Measurements from ENCODE around the gene HOXA3.

Gene HOXA3

GRCh38 chr7:27142580-27143022, 9.8 kb downstream of the HOXA3 start:
- no peak for DNase-seq

DNA sequence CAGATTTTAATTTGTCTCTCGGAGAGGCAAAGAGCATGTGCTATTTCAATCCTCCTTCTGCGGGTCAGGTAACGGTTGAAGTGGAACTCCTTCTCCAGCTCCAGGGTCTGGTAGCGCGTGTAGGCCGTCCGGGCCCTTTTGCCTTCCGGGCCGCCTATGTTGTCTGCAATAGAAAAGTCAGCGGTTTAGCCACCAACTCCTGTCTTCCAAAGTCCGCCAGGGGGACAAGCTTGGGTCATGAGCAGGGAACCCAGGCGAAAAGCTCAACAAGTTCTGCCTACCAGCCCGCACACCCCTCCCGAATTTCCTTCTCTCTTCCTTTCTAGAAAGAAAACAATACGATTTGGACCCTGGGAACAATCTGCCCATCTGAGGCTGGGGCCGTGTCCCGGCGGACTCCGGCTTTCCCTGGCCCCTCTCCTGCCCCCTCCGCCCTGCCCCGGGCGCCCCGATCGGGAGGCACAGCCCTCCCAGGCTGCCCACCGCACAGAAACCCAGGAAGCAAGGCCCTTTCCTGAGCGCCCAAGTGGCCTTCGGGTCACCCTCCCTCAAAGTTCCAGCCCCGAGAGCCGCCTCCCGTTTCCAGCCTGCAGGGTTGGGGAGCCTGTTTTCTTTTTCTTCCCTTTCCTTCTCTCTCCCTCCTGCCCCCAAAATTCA, 10.3 kb downstream of the HOXA3 start:
- no peak for DNase-seq

- DNase-seq, result no peak
Measured at GRCh38 chr7:27141137-27141922, 11.1 kb downstream of the HOXA3 start.

DNA sequence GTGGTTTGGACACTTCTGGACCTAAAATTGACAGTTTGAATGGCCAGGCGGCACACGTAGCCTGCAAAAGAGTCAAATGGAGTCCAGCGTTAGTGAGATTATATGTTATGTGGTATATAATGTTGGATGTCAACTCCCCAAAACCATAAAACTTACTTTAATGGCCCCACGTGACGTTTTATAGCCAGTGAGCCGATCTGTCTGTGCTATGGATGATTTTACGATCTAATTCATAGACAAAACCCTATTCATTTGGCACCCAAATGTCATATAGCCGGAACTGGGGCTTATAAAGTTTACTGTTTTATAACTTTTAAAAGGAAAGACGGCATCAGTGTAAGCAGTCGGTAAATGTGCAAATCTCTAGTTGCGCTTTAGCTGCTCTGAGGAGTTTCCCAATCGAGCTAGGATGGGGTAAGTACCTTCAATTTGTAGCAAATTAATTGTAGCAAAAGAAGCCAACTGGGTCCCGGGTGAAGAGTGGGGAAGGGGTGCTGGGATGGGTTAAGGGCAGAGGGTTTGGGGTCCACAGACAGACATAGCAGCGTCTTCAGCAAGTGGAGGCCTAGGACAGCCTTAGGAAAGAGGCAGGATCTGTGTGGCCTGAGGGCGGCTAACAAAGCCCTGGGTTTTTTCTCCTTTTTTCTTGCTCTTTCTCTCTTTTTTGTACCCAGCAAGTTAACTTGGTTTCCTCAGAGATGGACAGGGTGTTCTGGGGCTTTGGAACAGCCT, 12.1 kb downstream of the HOXA3 start:
- no peak for DNase-seq

DNA sequence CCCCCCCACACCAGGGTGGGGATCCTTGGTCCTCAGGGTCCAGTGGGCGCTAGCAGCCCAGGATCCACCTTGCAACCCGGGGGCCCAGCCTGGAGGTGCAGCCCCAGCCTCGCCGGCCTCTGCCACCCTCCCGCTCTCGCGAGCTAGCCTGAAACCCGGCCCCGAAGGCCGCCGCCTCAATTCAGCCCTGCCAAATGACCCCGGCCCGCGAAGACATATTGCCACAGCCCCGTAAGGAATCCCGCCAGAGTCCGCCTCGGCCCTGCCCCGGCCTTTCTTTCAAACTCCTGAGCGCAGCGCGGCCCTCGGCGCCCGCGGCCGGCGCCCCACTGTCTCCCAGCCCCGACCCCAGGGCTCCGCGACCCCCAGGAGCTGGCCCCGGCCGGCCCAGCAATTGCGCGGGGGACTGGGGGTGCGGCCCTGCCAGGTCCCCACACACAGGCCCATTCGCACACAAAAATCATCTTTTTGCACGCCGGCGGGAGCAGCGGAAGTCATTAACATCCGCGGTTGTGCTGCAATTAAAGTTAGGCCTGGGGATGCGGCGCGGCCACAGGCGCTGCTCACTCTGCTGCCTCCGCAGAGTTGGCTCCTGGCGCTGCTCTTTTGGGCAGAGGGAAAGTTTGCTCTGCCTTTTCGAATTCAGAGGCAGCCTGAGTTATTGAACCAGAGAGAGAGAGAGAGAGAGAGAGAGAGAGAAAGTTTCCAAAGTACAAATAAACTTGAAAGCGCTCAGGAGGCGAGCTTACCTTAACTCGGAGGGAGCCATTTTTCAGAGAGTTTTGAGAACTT, 12.9 kb downstream of the HOXA3 start:
- no peak for DNase-seq

DNA sequence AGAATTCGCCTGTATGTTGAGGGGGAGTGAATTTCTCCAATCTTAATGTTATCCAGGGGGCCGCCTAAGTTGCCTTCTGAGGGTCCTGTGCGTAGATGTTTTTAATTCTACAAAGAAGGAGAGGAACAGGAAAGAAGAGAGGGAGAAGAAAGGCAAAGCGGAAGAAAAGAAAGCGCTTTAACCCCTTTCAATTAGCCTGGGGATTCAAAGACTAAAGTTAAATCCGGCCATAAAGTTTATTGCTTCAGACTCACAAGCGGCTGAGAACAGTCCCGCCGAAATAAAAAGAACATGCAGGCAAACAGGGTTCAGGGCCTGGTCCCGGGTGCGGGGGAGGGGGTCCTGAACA, 13.4 kb downstream of the HOXA3 start:
- no peak for DNase-seq

DNA sequence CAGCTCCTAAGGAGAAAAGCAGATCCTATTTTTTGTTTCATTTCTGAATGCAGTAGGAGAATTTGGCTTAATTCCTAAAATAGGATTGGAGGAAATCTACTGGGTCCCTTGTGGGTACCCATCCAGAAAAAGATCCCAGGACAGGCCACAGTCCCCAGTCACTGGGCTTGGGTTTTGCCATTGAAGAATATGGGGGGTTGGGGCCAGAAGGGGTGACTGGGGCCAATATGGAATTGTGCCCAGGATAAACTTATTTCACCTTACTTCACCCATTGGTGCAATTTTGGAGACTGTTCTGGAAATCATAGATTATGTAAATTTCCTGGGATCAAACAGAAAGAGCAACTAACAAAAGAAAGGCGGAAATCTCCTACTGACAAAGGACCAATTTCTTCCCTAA, 13.9 kb downstream of the HOXA3 start:
- no peak for DNase-seq

DNA sequence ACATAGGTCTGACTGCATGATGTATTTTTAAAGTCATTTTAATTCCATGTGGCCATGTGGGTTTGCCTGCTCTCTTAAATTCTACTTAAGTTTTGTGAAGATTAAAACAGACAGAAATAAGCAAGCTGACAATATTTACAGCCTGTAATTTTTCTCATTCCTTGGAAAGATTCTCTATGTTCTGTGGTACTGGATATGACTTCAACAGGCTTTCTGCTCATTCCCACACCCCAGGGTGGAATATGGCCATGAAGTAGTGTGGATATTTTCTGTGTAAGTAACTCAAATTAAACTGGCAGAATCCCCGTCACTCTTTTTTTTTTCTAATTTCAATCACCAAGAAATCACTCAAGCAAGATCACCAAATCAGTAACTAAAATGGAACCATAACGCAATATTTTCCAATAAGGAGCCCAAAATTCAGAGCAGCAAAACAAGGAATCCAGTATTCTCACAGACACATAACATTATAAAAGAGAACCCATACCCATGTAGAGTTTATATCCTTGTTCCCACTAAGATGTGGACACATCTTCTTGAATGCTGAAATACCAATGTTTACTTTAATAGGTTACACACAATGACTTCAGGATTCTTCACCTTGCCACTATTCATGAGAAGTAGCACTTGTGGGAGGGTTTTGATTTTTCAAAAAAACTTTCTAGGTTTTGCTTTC, 14.6 kb downstream of the HOXA3 start:
- DNase-seq, result no peak

GRCh38 chr7:27134392-27134791, 18.0 kb downstream of the HOXA3 start:
- no peak for DNase-seq

DNA sequence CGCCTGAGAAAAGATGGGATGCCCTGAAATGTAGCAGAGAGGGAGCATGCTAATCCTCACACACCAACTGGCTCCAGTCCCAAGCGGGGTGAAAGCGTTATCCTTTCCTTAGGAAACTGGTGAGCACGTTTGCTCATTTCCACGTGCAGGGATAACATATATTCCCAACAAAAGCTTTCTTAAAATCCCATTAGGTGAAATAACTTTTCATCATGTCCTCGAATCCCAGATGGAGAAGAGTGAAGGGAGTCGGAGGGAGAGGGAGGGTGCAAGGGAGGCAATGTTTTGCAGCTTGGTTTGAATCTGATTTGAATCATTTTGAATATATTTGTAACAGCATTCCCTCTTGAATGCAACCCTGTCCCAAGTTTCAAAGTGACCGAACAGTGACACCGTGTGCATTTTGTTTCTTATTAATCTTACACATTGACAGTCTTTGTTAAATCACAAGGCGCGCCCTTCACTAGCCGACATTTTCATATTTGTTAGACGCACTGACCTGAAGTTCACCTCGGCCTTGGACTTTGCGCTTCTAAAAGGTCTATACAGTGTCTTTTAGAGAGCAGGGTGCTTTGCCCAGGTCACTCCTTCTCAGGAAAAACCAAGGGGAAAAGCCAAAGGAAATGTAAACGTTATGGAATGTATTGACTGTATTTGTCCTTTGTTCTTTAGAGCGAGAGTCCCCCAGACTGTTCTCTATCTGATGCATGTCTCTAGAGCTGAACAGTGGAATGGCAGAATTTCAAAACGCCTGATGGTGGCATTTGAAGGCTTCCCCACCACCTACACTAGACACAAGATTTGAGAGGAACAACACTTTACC, 18.8 kb downstream of the HOXA3 start:
- DNase-seq, result no peak

- DNase-seq, result no peak
Measured at GRCh38 chr7:27132978-27133377, 19.4 kb downstream of the HOXA3 start.

DNA sequence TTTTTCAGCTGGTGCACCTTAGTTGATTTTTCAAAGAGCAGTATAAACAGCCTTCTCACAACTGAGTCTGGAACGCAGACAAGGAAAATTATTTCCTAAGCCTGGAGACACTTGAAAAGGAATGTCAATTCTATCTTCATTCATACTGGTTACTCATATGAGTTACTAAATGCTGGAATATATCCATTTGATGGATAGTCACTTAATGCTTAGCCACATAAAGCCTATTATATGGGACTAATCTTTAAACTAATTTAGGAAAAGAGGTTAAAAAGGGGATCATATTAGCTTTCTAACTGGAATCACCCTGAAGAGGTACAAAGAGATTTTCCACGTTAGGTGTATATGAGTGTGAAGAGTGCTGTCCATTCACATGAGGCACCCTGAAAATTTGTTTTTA, 20.2 kb downstream of the HOXA3 start:
- no peak for DNase-seq

GRCh38 chr7:27131390-27131819, 21.0 kb downstream of the HOXA3 start:
- DNase-seq, result no peak

- DNase-seq, result peak; percentile 85
Measured at GRCh38 chr7:27130540-27131389, 21.6 kb downstream of the HOXA3 start, which contains the start of gene HOXA4. Gene HOXA4 (minus strand): TSS chr7:27130757. CDS start chr7:27130733, 24 bp downstream.

GRCh38 chr7:27129729-27130539, 22.4 kb downstream of the HOXA3 start:
- DNase-seq, result peak; percentile 26

DNA sequence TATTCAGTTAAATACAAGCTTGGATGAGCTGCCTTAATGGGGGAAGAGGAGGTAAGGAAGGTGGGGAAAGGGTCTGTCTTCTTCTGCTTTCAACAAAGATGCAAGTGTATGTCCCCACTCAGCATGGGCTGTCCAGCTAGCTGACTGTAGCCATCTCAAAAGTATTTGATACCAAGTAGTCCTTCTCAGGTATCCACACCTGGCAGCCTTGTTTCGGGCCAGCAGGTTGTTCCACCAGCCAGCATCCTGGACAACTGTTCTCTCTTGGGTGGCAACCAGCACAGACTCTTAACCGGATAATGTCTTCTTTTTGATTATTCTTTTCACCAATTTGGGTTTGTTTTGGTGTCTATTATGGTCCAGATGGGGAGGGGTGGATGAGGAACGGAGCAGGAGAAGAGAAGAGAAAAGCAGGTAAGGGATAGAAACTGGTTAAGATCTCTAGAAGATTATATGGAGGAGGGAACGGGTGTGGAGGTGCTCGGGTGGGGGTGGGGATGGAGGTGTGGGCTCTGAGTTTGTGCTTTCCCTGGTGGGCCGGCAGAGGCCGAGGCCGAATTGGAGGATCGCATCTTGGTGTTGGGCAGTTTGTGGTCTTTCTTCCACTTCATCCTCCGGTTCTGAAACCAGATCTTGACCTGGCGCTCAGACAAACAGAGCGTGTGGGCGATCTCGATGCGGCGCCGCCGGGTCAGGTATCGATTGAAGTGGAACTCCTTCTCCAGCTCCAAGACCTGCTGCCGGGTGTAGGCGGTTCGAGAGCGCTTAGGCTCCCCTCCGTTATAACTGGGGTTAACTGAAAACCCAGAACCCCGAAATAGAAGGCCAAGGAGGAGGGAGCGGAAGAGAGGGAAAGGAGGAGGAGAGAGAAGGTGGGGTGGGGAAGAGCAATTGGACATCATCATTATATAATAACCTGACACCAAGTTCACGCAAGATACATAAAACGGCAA, 23.3 kb downstream of the HOXA3 start:
- no peak for DNase-seq

GRCh38 chr7:27128034-27128433, 24.3 kb downstream of the HOXA3 start:
- no peak for DNase-seq
